Measurements from ENCODE around the gene ADGRG7.

ADGRG7 gene

GRCh38 chr3:100697172-100697571, 87.8 kb downstream of the ADGRG7 start:
- DNase-seq (ENCODE audit: low read depth in 3 of 3, low spot score in 1 of 3), result no peak

GRCh38 chr3:100697723-100698285, 88.4 kb downstream of the ADGRG7 start:
- DNase-seq (ENCODE audit: low read depth in 3 of 3, low spot score in 1 of 3), result no peak

GRCh38 chr3:100698736-100699135, 89.3 kb downstream of the ADGRG7 start:
- no peak for DNase-seq (ENCODE audit: low read depth in 3 of 3, low spot score in 1 of 3)

- DNase-seq (ENCODE audit: low read depth in 3 of 3, low spot score in 1 of 3), result no peak
These were observed 91.3 kb downstream of the ADGRG7 start for GRCh38 chr3:100700708-100701107.

- no peak for DNase-seq (ENCODE audit: low read depth in 3 of 3, low spot score in 1 of 3)
These were observed 92.9 kb downstream of the ADGRG7 start for GRCh38 chr3:100702082-100702979.

GRCh38 chr3:100702980-100703345, 93.6 kb downstream of the ADGRG7 start:
- DNase-seq (ENCODE audit: low read depth in 3 of 3, low spot score in 1 of 3), result no peak

GRCh38 chr3:100703865-100704264, 94.5 kb downstream of the ADGRG7 start:
- DNase-seq (ENCODE audit: low read depth in 3 of 3, low spot score in 1 of 3), result no peak

GRCh38 chr3:100706365-100706764, 97.0 kb downstream of the ADGRG7 start:
- no peak for DNase-seq (ENCODE audit: low read depth in 3 of 3, low spot score in 1 of 3)

- DNase-seq (ENCODE audit: low read depth in 3 of 3, low spot score in 1 of 3), result no peak
These were observed 99.2 kb downstream of the ADGRG7 start for GRCh38 chr3:100708644-100708988.

- DNase-seq (ENCODE audit: low read depth in 3 of 3, low spot score in 1 of 3), result peak; percentile 92 to 96 (median 93)
These were observed 99.8 kb downstream of the ADGRG7 start, which contains the start of gene TFG for GRCh38 chr3:100708989-100709841. TSS of gene TFG (plus strand) at chr3:100709494. CDS start at chr3:100713686, 4,192 bp downstream.

- DNase-seq (ENCODE audit: low read depth in 3 of 3, low spot score in 1 of 3), result peak in 1 of 3 donors; percentile 5
These were observed 100.5 kb downstream of the ADGRG7 start for GRCh38 chr3:100709842-100710260.

- DNase-seq (ENCODE audit: low read depth in 3 of 3, low spot score in 1 of 3), result peak in 1 of 3 donors; percentile 48
These were observed 101.0 kb downstream of the ADGRG7 start for GRCh38 chr3:100710261-100710968.

- no peak for DNase-seq (ENCODE audit: low read depth in 3 of 3, low spot score in 1 of 3)
These were observed 105.8 kb downstream of the ADGRG7 start for GRCh38 chr3:100715176-100715575.

GRCh38 chr3:100717063-100717462, 107.7 kb downstream of the ADGRG7 start:
- no peak for DNase-seq (ENCODE audit: low read depth in 3 of 3, low spot score in 1 of 3)

- no peak for DNase-seq (ENCODE audit: low read depth in 3 of 3, low spot score in 1 of 3)
These were observed 108.5 kb downstream of the ADGRG7 start for GRCh38 chr3:100717637-100718487.

GRCh38 chr3:100719136-100719535, 109.7 kb downstream of the ADGRG7 start:
- DNase-seq (ENCODE audit: low read depth in 3 of 3, low spot score in 1 of 3), result no peak

GRCh38 chr3:100720426-100720825, 111.0 kb downstream of the ADGRG7 start:
- no peak for DNase-seq (ENCODE audit: low read depth in 3 of 3, low spot score in 1 of 3)

GRCh38 chr3:100725935-100726513, 116.6 kb downstream of the ADGRG7 start:
- DNase-seq (ENCODE audit: low read depth in 3 of 3, low spot score in 1 of 3), result no peak

- DNase-seq (ENCODE audit: low read depth in 3 of 3, low spot score in 1 of 3), result no peak
These were observed 117.3 kb downstream of the ADGRG7 start for GRCh38 chr3:100726706-100727105.

- DNase-seq (ENCODE audit: low read depth in 3 of 3, low spot score in 1 of 3), result no peak
These were observed 121.1 kb downstream of the ADGRG7 start for GRCh38 chr3:100730524-100730923.

Data from stimulated activated CD4-positive, alpha-beta T cell treated with anti-CD3 and anti-CD28 coated beads, TNF-alpha, amount 100 ng/mL, for 1 hour (primary cell).